ENCODE results near the gene SAMD1.

DNA sequence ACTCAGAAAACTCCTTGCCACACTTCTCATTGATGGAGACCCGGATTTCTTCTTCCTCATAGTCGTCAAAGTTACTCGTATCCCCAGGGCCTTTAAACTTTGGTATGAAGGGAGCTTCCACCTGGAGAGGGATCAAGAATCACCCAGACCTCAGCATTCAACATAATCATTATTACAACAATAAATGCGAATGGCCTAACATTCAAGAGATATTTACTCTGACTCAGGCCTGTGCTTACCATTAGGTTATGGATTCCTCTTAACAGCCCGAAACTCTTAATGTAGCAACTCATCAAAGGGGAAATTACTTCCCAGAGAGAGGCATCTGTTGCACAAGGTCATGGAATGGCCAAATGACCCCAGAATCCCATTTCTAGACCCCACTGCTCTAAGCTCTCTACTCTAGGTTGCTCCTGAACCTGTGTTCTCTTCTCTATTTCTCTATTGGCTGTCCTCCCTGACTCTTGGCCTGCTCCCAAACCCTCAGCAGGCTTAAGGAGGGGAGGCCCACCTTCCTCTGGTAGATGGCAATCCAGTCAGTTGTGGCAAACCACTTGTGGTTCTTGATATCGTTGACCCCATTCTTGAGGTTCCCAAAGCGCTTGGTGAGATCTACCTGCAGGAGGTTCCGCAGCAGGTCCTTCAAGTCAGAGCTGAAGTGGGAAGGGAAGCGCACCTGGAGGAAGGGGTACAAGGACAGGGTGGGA, 2.7 kb upstream of the SAMD1 start:
- TF ChIP-seq, protein P1, sequence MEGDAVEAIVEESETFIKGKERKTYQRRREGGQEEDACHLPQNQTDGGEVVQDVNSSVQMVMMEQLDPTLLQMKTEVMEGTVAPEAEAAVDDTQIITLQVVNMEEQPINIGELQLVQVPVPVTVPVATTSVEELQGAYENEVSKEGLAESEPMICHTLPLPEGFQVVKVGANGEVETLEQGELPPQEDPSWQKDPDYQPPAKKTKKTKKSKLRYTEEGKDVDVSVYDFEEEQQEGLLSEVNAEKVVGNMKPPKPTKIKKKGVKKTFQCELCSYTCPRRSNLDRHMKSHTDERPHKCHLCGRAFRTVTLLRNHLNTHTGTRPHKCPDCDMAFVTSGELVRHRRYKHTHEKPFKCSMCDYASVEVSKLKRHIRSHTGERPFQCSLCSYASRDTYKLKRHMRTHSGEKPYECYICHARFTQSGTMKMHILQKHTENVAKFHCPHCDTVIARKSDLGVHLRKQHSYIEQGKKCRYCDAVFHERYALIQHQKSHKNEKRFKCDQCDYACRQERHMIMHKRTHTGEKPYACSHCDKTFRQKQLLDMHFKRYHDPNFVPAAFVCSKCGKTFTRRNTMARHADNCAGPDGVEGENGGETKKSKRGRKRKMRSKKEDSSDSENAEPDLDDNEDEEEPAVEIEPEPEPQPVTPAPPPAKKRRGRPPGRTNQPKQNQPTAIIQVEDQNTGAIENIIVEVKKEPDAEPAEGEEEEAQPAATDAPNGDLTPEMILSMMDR (conservative IDR thresholded peaks at IDR 0.05; ENCODE audit: low read length) = no peak
- no peak for TF ChIP-seq EZH2phosphoT487 (IDR thresholded peaks at IDR 0.05; ENCODE audit: borderline replicate concordance, low read depth, low read length)
